Measurements from ENCODE around the gene ENO2.

- no peak for TF ChIP-seq CTCF (IDR thresholded peaks at IDR 0.05)
- TF ChIP-seq POLR2A (IDR thresholded peaks at IDR 0.05), result no peak
- no peak for TF ChIP-seq POLR2AphosphoS5 (IDR thresholded peaks at IDR 0.05)
Observed at GRCh38 chr12:6917491-6918231, 3.3 kb downstream of the ENO2 start.
